Smooth muscle cell of the brain vasculature (primary cell): ENCODE measurements around the gene PPIP5K1.
"Not testable (repeated sequence)": the region's sequence is repeated elsewhere in the genome, so short reads cannot be mapped to it uniquely, and the experiment has no call there.

Experiments used
- DNase-seq: peaks from one replicate; pipeline ENCODE4 v3.0.0-alpha.2; 2012; ENCODE audit warnings: low read depth, low spot score

The PPIP5K1 gene

GRCh38 chr15:43545426-43545825, 44.6 kb downstream of the PPIP5K1 start:
- DNase-seq: no peak

GRCh38 chr15:43544266-43544665, 45.7 kb downstream of the PPIP5K1 start:
- no peak for DNase-seq

GRCh38 chr15:43541785-43542184, 48.2 kb downstream of the PPIP5K1 start:
- no peak for DNase-seq

- DNase-seq: no peak
Observed at GRCh38 chr15:43538091-43538490, 51.9 kb downstream of the PPIP5K1 start.

GRCh38 chr15:43534897-43535296, 55.1 kb downstream of the PPIP5K1 start:
- no peak for DNase-seq

- not testable (repeated sequence) for DNase-seq
Observed at GRCh38 chr15:43532826-43533225, 57.2 kb downstream of the PPIP5K1 start.

- DNase-seq: no peak
Observed at GRCh38 chr15:43531018-43531670, 58.9 kb downstream of the PPIP5K1 start.

- no peak for DNase-seq
Observed at GRCh38 chr15:43529587-43530345, 60.2 kb downstream of the PPIP5K1 start.

- DNase-seq: no peak
Observed at GRCh38 chr15:43529141-43529540, 60.9 kb downstream of the PPIP5K1 start.

GRCh38 chr15:43528542-43529007, 61.4 kb downstream of the PPIP5K1 start:
- no peak for DNase-seq

- no peak for DNase-seq
Observed at GRCh38 chr15:43527802-43528541, 62.0 kb downstream of the PPIP5K1 start.

GRCh38 chr15:43527016-43527801, 62.8 kb downstream of the PPIP5K1 start:
- no peak for DNase-seq

- no peak for DNase-seq
Observed at GRCh38 chr15:43526261-43526930, 63.6 kb downstream of the PPIP5K1 start.

GRCh38 chr15:43525131-43525530, 64.9 kb downstream of the PPIP5K1 start:
- DNase-seq: no peak

GRCh38 chr15:43524254-43524845, 65.7 kb downstream of the PPIP5K1 start:
- DNase-seq: no peak

GRCh38 chr15:43523646-43524045, 66.4 kb downstream of the PPIP5K1 start:
- no peak for DNase-seq

- DNase-seq: no peak
Observed at GRCh38 chr15:43522247-43522646, 67.8 kb downstream of the PPIP5K1 start.

- DNase-seq: no peak
Observed at GRCh38 chr15:43521419-43521818, 68.6 kb downstream of the PPIP5K1 start.

- DNase-seq: no peak
Observed at GRCh38 chr15:43520138-43520537, 69.9 kb downstream of the PPIP5K1 start.

- no peak for DNase-seq
Observed at GRCh38 chr15:43519196-43519595, 70.8 kb downstream of the PPIP5K1 start.
